VCaP (cell line): ENCODE results near the gene GRM7.

Experiments
- H3K27ac ChIP-seq: fragments of 450-650 bp; 2 replicates; pipeline ENCODE4 v1.5.1; 2017
- TF ChIP-seq, protein P1 (sequence below): fragments of 450-650 bp; conservative IDR thresholded peaks from 2 replicates; pipeline ENCODE4 v1.5.1; 2017; ENCODE audit warnings: mild to moderate bottlenecking, moderate library complexity

Gene GRM7

DNA sequence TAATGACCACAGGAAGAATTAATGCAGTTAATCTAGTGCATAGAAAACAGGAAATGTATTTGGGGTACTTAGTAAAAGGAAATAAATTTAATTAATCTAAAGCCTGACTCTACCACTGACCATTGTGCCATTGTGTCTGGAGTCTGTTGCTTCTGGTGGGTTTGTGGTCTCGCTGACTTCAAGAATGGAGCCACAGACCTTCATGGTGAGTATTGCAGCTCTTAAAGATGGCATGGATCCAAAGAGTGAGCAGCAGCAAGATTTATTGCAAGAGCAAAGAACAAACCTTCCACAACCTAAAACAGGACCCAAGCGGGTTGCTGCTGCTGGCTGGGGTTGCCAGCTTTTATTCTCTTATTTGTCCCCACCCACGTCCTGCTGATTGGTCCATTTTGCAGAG lies 929.2 kb downstream of the GRM7 start:
- H3K27ac ChIP-seq: no peak overlapping the region
- TF ChIP-seq, protein P1, sequence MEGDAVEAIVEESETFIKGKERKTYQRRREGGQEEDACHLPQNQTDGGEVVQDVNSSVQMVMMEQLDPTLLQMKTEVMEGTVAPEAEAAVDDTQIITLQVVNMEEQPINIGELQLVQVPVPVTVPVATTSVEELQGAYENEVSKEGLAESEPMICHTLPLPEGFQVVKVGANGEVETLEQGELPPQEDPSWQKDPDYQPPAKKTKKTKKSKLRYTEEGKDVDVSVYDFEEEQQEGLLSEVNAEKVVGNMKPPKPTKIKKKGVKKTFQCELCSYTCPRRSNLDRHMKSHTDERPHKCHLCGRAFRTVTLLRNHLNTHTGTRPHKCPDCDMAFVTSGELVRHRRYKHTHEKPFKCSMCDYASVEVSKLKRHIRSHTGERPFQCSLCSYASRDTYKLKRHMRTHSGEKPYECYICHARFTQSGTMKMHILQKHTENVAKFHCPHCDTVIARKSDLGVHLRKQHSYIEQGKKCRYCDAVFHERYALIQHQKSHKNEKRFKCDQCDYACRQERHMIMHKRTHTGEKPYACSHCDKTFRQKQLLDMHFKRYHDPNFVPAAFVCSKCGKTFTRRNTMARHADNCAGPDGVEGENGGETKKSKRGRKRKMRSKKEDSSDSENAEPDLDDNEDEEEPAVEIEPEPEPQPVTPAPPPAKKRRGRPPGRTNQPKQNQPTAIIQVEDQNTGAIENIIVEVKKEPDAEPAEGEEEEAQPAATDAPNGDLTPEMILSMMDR: no peak
